Islet precursor cell (in vitro differentiated cells): ENCODE data around the gene WLS.
"Not testable (repeated sequence)": the region's sequence is repeated elsewhere in the genome, so short reads cannot be mapped to it uniquely, and the experiment has no call there.

Experiments used
- DNase-seq: peaks from one replicate; pipeline ENCODE4 v3.0.0-alpha.2; 2018

WLS gene

GRCh38 chr1:68232289-68233148 is at the start of gene WLS:
Gene WLS, minus strand, starts transcription at chr1:68232523. Its CDS starts 224 bp downstream, at chr1:68232299.
- peak; percentile 92 for DNase-seq

DNA sequence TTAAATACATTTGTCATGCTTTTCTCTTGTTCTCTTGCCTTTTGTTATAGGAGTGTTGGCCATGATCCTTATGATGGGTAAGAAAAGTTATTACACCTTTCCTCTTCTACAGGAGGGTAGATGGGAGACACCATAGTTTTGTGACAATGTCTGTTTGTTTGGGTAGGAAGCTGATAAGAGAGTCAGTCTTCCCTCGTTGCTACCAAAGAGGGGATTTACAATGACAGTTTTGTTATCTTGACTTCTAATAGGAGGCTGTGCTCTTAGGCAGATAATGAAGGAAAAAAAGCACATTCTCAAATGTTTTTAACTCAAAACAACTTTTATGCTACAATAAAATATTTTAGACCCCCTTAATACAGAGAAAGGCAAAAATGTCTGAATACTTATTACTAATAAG is 48.0 kb upstream of the WLS start:
- DNase-seq = no peak

- peak; percentile 74 for DNase-seq
These were observed 47.5 kb upstream of the WLS start for GRCh38 chr1:68279846-68280245.

- no peak for DNase-seq
These were observed 45.9 kb upstream of the WLS start for GRCh38 chr1:68278221-68278620.

- peak; percentile 94 for DNase-seq
These were observed 44.1 kb upstream of the WLS start for GRCh38 chr1:68276448-68276847.

DNA sequence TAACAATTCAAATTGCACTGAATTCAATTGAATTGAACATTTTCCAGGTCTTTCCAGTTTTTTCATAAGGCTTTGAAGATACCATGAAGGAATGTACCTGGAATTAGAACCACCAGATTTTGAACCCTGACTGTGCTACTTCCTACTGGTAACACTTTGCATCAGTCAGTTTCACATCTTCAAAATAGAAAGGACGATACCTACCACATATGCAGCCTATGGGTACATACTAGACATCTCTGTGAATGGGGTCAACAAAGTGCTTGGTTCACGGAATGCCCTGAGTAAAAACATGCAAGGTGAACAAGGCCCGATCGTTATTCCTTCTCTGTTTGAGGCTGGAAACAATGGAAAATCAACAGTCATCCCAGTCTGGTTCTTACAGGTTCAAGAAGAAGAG is 41.2 kb upstream of the WLS start:
- no peak for DNase-seq

DNA sequence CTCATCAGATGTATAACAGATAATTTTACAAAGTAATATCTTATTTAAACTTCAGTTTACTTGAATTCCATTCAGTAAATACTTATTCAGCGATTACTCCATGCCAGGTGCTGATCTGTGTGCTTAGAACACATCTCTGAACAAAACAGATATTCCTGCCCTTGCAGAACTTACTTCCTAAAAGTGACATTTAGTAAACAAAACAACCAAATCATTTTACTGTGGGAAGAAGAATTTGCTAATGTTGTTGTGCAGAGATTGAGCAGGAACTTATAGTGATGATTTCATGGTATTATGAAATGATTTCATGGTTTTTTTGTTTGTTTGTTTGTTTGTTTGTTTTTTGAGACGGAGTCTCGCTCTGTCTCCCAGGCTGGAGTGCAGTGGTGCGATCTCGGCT is 39.3 kb upstream of the WLS start:
- DNase-seq = no peak

- no peak for DNase-seq
These were observed 38.6 kb upstream of the WLS start for GRCh38 chr1:68270951-68271350.

DNA sequence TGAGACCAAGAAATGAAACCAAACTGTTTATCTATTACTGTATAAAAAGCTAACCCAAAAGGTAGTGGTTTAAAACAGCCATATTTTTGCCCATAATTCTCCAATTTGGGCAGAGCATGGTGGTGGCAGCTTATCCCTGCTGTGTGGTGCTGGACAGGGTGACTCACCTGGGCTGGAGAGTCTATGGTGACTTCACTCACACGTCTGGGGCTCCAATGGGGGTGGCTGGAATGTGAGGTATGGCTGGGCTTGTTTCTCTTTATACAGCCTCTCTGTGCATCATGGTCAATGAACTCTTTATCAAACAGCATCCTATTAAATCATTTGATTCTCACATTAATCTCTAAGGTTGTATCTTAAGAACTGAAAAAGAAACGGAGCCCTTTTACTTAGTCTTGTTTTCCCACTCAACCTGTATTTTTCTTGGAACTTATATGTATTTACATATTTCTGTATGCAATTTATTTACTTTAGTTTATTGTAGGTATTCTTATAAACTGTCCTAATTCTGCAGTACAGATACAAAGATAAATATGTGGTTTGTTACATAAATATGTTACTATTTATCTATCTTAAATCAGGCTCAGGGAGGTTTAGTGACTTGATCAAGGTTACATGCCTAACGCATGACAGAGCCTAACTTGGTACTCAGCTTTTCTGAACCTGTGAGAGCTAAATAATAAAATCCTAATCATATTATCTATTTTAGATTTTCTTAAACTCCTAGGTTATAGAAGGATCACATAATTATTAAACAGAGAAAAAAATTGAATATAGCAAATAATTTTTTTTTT is 37.5 kb upstream of the WLS start:
- DNase-seq = peak; percentile 93

DNA sequence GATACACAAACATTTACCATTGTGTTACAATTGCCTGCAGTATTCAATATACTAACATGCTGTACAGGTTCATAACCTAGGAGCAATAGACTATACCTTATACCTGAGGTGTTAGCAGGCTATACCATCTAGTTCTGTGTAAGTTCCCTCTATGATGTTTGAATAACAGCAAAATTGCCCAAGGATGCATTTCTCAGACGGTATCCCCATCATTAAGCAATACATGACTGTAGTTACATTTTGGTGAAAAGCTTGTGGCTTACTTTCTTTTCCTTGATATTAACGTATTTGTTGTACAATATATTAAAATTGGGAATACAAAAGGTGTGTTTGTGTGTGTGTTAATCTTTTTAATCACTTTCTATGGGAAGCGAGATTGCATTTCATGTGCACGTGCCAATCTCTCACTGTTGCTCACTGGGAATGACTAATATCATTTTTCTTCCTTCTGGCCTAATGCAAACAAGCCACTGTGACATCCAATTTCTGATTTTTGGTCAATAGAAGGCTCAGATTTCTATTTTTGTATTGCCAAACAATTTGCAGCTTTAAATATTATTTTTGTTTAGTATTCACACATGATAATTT is 36.7 kb upstream of the WLS start:
- no peak for DNase-seq

- not testable (repeated sequence) for DNase-seq
These were observed 24.5 kb upstream of the WLS start for GRCh38 chr1:68256824-68257223.

GRCh38 chr1:68255301-68255700 is 23.0 kb upstream of the WLS start:
- no peak for DNase-seq

GRCh38 chr1:68254667-68255226 is 22.4 kb upstream of the WLS start:
- DNase-seq = no peak

DNA sequence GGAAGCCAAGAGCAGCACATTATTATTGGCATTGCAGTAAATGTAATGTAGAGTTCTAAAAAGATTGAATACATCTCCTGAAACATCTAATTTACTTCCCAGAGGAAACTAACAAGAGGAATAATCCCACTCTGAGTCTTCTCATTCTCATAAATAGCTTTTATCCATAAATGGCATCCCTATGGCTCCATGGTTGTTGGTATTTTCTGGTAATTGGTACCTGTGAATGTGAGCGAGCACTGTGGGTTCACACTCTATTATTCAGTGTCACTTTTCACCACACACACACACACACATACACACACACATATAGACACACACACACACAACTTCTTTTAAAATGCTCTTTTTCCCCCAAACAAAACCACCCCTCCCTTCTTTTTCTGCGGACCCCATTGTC is 4.7 kb upstream of the WLS start:
- no peak for DNase-seq

- no peak for DNase-seq
These were observed 1.8 kb upstream of the WLS start for GRCh38 chr1:68234094-68234493.

DNA sequence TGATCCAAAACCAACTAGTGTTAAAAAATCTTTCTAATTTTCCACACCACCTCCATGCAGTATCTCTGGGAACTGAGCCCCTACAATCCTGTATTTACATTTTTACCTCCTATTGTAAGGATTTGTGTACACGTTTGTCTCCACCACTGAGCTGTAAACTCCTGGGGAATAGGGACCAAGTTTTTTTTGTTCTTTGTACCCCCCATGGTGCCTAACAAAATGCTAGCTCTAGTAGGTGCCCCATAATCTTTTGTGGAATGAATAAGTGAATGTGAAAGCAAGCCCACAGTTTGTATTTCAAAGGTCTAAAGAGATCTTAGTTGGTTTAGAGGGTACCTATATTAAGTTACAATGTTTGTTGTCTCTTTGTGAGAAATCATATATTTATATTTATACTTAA is 879 bp upstream of the WLS start:
- DNase-seq = no peak

DNA sequence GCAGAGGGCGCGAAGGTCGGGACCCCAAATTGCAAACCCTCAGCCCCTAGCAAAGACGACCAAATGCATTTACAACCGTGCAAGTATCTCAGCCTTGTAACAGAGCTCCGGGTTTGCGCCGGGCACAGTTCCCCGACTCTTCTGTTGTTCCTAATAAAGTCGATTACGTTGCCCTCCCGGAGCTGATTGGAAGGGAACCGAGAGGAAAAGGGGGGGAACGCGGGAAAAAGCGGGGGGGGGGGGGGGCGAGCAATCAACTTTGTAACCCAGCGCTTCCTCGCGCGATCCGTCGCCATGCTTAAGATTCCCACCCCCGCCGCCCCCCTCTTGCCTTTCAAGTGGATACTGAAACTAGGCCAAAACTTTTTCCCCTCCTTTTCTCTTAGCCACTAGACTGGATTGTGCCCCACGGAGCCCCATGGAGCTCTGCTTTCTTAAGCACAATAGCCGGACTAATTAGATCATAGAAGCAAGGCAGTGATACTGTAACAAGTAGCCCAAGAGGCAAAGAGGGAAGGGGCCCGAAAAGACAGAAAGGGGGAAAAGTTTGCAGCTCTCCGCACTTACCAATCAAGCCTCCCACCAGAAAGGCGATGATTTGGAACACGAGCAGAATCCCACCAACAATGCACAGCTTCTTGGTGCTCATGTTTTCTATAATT is 565 bp downstream of the WLS start:
- DNase-seq = peak; percentile 72

DNA sequence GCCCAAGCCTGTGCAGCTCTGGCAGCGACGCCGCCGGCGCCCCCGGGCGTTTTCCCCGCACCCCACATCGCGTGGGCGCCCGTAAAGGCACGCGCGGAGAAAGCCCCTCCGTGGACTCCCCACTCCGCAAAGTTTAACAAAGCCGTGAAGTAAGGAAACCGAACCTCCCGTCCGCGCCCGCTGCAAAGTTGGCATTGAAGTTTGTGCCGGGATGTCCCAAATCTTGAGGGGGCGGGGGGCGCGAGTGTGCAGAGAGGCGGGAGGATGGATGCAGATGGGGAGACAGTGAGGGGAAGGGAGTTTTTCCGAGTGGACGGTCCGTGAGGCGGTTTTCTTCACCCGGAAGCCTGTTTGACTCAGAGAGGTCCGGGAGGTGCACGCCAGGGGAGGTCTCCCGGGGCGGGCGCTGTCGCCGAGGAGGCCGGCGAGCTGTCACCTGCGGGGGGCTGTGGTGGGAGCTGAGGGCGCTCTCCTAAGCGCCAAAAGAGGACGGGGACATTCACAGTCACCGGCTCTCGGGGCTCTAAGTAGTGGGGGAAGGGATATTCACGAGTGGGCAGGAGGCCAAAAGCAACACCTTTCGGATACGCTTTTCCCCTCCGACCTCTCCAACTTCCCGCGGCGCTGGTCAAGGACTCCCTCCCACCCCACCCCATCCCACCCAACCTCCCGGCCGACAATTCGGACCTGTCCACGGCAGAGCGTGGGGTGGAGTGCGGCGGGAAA is 1.3 kb downstream of the WLS start:
- peak; percentile 62 for DNase-seq

DNA sequence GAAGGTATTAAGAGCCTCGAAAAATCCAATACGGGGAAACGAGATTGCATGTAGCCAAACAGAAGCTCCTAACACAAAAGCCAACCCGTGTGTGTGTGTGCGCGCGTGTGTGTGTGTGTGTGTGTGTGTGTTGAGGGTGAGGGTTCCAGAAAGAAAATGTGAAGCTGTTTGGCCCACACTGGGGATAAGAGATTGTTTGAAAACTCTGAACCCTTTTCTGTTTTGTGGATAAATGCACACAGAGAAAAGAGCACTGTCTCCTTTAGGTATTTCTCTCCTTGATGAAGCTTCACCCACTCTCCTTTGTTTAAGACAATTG is 1.9 kb downstream of the WLS start:
- DNase-seq = peak; percentile 60

DNA sequence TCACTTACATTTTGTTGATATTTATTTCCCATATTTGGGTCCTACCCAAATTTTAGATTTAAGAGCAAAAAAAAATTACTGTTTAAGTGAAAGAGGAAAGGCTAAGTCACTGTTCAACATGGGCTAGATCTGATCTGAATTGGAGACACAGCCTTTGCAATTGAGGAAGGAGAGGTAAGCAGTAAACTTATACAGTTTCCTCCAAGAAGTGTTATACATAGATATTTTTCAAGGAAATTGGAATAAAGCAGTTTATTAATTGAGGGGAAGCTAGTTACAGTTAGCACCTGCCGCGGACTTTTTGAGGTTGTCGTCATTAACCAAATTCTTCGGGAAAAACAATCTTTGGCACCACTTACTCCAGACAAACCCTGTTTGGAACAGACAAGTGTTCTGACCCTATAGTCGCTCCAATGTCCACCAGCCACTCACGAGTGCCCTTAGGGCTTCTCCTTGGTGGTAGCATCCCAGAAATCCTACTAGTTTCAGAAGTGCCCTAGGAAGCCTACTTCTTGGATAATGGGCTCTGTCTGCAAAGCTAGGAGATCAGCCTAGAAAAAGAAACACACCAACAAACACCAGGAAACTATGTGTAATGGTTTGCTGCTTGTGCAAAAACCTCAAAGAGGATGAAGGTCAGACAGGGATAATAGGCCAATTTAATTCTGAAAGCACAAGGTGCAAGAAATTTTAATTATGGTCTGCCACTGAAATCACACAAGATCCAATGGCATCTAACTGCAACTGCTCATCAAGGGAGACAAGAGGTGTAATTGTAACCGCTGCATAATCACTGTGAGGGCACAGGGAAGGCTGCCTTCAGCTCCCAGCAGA is 2.5 kb downstream of the WLS start:
- DNase-seq = peak; percentile 59

DNA sequence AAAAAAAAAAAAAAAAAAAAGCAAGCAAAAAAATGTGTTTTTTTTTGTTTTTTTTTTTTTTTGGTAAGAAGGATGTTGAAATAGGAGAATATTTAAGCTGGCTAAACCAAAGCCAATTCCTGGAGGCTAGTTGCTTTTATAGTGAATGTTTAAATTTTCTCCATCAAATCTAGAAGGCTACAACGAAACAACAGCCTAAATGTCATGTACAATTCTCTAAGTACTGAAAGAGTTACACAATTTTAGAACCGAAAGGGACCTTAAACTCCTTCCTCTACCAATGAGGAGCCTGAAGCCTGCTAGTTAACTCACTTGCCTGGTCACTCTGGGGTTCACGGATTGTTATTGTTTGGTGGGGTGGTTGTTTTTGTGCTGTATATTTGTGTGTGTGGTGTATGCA is 3.5 kb downstream of the WLS start:
- no peak for DNase-seq
